Measurements from ENCODE around the gene ARHGAP32. TPM values are rescaled to one million over a fixed set of nuclear protein-coding genes. Genes with fewer than 3 reads are reported as not detected.
"Not testable (repeated sequence)": the region's sequence is repeated elsewhere in the genome, so short reads cannot be mapped to it uniquely, and the experiment has no call there.

ARHGAP32 gene
- total RNA-seq, 1 donor: 4.9 TPM

GRCh38 chr11:128920666-128921065, 271.5 kb downstream of the ARHGAP32 start:
- Histone ChIP-seq H3K4me3 (ENCODE audit: low read length) (no peak overlapping the region), H3K27me3 (ENCODE audit: insufficient read depth, low read length) (no peaks in the 10 kb centered on the region), H3K9me3 (ENCODE audit: low read depth, low read length) (no peaks in the 10 kb centered on the region), H3K4me1 (ENCODE audit: insufficient read depth, low read length) (no peaks in the 10 kb centered on the region)

DNA sequence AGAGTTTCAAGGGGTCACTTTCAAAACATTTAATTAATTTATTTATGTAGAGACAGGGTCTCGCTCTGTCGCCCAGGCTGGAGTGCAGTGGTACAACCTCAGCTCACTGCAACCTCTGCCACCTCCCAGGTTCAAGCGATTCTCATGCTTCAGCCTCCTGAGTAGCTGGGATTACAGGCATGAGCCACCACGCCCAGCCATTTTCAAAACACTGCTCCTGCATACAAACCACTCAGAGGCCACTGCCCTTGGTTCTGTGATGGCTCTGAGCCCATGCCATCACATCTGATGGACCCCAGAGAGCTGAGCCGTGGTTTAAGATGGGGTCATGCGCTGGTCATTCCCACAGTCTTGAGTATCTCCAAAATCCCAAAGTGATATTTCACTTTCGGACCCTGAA, 272.5 kb downstream of the ARHGAP32 start:
- not testable (repeated sequence) for H3K9me3 ChIP-seq (ENCODE audit: low read depth, low read length)

DNA sequence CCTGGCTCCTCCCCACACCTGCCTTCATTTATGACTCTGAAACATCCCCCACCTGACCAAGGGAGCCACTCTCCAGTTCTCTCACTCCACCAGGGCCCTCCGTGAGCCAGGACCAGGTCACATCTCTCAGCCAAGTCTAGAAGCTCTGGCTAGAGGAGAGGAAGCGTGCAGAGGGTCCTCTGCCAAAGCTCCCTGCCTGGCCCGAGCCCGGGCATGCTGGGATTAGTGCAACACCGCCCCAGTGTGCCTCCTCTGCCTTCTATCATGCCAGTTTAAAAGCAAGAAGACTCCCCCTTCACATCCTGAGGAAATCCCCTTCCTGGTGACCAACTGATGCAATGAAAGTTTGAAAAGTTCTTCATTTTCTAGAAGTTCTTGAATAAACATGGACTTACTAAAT, 272.9 kb downstream of the ARHGAP32 start:
- H3K4me3 ChIP-seq (ENCODE audit: low read length): no peak overlapping the region
- H3K9me3 ChIP-seq (ENCODE audit: low read depth, low read length): no peaks in the 10 kb centered on the region
- H3K4me1 ChIP-seq (ENCODE audit: insufficient read depth, low read length): no peaks in the 10 kb centered on the region
- H3K27me3 ChIP-seq (ENCODE audit: insufficient read depth, low read length): no peaks in the 10 kb centered on the region

More for the DNA sequence above, 272.5 kb downstream of the ARHGAP32 start:
- not testable (repeated sequence) for H3K27me3 ChIP-seq (ENCODE audit: insufficient read depth, low read length); H3K4me3 ChIP-seq (ENCODE audit: low read length); H3K4me1 ChIP-seq (ENCODE audit: insufficient read depth, low read length)

DNA sequence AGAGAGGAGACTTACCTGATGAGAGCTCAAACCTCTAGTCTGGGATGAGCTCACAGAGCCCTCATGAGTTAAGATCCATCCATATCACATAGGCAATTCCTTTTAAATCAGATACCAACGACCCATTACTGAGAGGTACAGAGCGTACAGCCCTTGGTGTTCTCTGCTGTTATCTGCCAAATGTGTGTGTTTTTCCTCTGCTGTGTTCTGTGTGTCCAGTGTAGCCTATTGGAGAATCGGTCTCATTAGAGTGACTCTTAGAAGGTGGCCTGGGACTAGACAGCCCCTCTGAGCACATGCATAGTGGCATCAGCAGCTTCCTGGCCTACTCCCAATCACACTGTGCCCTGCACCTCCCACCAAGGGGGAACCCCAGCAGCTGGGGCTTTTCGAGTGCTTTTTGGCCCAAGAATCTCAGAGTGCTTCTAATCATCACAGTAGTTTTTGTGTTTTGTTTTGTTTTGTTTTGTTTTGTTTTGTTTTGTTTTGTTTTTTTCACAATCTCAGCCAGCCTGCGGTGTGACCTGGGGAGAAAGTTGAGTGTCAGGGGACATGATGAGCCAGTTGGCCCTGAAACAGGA, 274.9 kb downstream of the ARHGAP32 start:
- Histone ChIP-seq H3K4me3 (ENCODE audit: low read length) (no peak overlapping the region), H3K4me1 (ENCODE audit: insufficient read depth, low read length) (no peaks in the 10 kb centered on the region), H3K27me3 (ENCODE audit: insufficient read depth, low read length) (no peaks in the 10 kb centered on the region), H3K9me3 (ENCODE audit: low read depth, low read length) (no peaks in the 10 kb centered on the region)

GRCh38 chr11:128916681-128917080, 275.4 kb downstream of the ARHGAP32 start:
- no peaks in the 10 kb centered on the region for H3K9me3 ChIP-seq (ENCODE audit: low read depth, low read length)
- H3K4me3 ChIP-seq (ENCODE audit: low read length): no peak overlapping the region
- no peaks in the 10 kb centered on the region for H3K4me1 ChIP-seq (ENCODE audit: insufficient read depth, low read length)
- H3K27me3 ChIP-seq (ENCODE audit: insufficient read depth, low read length): no peaks in the 10 kb centered on the region

DNA sequence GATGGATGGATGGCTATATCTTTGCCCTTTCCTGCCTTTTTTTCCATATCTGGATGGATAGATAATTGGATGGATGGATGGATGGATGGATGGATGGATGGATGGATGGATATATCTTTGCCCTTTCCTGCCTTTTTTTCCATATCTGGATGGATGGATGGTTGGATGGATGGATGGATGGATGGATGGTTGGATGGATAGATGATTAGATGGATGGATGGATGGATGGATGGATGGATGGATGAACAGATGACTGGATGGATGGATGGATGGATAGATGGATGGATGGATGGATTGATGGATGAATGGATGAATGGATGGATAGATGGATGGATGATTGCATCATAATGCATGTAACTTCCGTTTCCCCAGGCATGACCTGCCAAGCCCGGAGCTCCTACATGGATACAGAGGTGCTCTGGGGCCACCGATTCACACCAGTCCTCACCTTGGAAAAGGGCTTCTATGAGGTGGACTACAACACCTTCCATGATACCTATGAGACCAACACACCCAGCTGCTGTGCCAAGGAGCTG, 276.0 kb downstream of the ARHGAP32 start:
- H3K4me3 ChIP-seq (ENCODE audit: low read length): no peak overlapping the region
- no peaks in the 10 kb centered on the region for H3K27me3 ChIP-seq (ENCODE audit: insufficient read depth, low read length)
- H3K9me3 ChIP-seq (ENCODE audit: low read depth, low read length): no peaks in the 10 kb centered on the region
- H3K4me1 ChIP-seq (ENCODE audit: insufficient read depth, low read length): no peaks in the 10 kb centered on the region

DNA sequence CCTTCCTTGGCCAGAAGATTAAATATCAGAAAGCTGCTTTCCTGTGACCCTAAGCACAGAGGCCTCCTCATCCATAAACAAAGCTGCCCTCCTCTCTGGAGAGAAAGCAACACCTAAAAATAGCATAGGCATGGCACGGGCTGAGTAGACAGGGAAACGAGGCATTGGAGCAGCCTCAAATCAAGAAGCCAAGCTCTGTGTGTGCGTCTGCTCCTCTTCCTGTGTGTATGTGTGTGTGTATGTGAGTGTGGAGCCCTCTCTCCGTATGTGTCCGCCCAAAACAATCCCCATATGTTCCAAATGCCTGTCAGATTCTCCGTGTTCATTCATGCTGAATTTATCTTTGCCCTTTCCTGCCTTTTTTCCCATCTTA, 277.0 kb downstream of the ARHGAP32 start:
- Histone ChIP-seq H3K27me3 (ENCODE audit: insufficient read depth, low read length) (no peaks in the 10 kb centered on the region), H3K4me3 (ENCODE audit: low read length) (no peak overlapping the region), H3K4me1 (ENCODE audit: insufficient read depth, low read length) (no peaks in the 10 kb centered on the region), H3K9me3 (ENCODE audit: low read depth, low read length) (no peaks in the 10 kb centered on the region)

Other genes with a start within 250 kb of the ARHGAP32 start
- gene TP53AIP1, start 249.5 kb downstream of the ARHGAP32 start, total RNA-seq: not detected
- gene BARX2, start 183.5 kb upstream of the ARHGAP32 start, total RNA-seq: not detected